ENCODE data around the gene UVRAG.

The UVRAG gene

GRCh38 chr11:76151556-76152085 lies 336.6 kb downstream of the UVRAG start:
- no peak for DNase-seq (ENCODE audit: low read depth)

- DNase-seq (ENCODE audit: low read depth): peak; percentile 39
Observed at GRCh38 chr11:76152086-76152681, 337.2 kb downstream of the UVRAG start.

GRCh38 chr11:76152741-76153570 lies 337.9 kb downstream of the UVRAG start:
- no peak for DNase-seq (ENCODE audit: low read depth)

GRCh38 chr11:76153571-76153923 lies 338.5 kb downstream of the UVRAG start:
- DNase-seq (ENCODE audit: low read depth): no peak

GRCh38 chr11:76155500-76156227 lies 340.7 kb downstream of the UVRAG start:
- DNase-seq (ENCODE audit: low read depth): no peak

GRCh38 chr11:76156971-76157427 lies 342.0 kb downstream of the UVRAG start:
- no peak for DNase-seq (ENCODE audit: low read depth)

- DNase-seq (ENCODE audit: low read depth): no peak
Observed at GRCh38 chr11:76157891-76158290, 342.9 kb downstream of the UVRAG start.

GRCh38 chr11:76158394-76159302 lies 343.6 kb downstream of the UVRAG start:
- no peak for DNase-seq (ENCODE audit: low read depth)

GRCh38 chr11:76159303-76159937 lies 344.4 kb downstream of the UVRAG start:
- DNase-seq (ENCODE audit: low read depth): no peak

GRCh38 chr11:76159983-76160661 lies 345.1 kb downstream of the UVRAG start:
- no peak for DNase-seq (ENCODE audit: low read depth)

- DNase-seq (ENCODE audit: low read depth): no peak
Observed at GRCh38 chr11:76160856-76161255, 345.8 kb downstream of the UVRAG start.

- DNase-seq (ENCODE audit: low read depth): no peak
Observed at GRCh38 chr11:76161261-76161961, 346.4 kb downstream of the UVRAG start.

GRCh38 chr11:76162336-76163288 lies 347.6 kb downstream of the UVRAG start:
- no peak for DNase-seq (ENCODE audit: low read depth)

GRCh38 chr11:76163289-76163880 lies 348.4 kb downstream of the UVRAG start:
- no peak for DNase-seq (ENCODE audit: low read depth)

GRCh38 chr11:76164081-76164480 lies 349.1 kb downstream of the UVRAG start:
- no peak for DNase-seq (ENCODE audit: low read depth)

- DNase-seq (ENCODE audit: low read depth): no peak
Observed at GRCh38 chr11:76164861-76165751, 350.1 kb downstream of the UVRAG start.

- DNase-seq (ENCODE audit: low read depth): no peak
Observed at GRCh38 chr11:76166314-76166713, 351.3 kb downstream of the UVRAG start.
